ENCODE data around the gene CD28.

CD28 gene

DNA sequence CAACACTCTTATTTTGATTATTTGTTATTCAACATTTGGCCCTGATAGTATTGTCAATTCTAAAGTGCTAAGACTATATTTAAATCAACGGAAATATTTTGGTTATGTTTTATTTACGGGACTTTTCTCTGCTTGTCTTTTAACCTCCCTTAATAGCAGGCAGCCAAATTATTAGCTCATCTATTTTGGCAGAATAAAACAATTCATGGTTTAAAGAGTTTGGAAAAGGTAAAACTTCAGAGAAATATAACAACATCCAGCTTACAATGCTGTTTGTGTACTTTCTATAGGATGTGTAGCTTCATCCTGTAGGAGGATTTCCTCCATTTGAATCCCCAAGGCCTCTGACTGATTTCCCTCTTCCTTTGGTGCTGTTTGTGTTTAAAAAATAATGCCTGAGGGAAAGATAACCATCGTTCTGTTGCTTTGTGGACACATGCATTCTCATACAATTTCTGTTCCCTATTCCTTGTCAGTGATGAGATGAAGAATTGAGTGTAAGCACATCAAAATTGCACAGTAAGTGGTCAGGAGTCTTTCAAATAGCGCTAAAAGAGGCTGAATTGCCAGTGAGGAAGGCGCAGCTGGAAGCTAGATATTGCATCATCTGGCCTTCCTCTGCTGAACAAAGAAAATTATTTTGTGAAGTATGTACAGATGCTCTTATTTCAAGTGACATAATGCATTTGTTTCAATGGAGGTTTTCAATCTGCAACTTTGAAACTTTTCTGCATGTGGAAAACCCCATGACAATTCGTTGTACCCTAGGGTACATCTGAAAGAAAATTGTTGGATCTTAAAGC, 80.3 kb downstream of the CD28 start:
- Histone ChIP-seq H3K27me3 (replicated peaks; ENCODE audit: control insufficient read depth, insufficient read depth, low read length) (no peaks in the 10 kb centered on the region), H3K36me3 (ENCODE audit: control insufficient read depth, insufficient read depth, low read length) (no peaks in the 10 kb centered on the region), H3K4me3 (replicated peaks; ENCODE audit: low read depth, low read length) (no peak overlapping the region)
- DNase-seq (ENCODE audit: extremely low read depth, insufficient read length): no peak
- TF ChIP-seq, protein P1, sequence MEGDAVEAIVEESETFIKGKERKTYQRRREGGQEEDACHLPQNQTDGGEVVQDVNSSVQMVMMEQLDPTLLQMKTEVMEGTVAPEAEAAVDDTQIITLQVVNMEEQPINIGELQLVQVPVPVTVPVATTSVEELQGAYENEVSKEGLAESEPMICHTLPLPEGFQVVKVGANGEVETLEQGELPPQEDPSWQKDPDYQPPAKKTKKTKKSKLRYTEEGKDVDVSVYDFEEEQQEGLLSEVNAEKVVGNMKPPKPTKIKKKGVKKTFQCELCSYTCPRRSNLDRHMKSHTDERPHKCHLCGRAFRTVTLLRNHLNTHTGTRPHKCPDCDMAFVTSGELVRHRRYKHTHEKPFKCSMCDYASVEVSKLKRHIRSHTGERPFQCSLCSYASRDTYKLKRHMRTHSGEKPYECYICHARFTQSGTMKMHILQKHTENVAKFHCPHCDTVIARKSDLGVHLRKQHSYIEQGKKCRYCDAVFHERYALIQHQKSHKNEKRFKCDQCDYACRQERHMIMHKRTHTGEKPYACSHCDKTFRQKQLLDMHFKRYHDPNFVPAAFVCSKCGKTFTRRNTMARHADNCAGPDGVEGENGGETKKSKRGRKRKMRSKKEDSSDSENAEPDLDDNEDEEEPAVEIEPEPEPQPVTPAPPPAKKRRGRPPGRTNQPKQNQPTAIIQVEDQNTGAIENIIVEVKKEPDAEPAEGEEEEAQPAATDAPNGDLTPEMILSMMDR (IDR thresholded peaks at IDR 0.05; ENCODE audit: insufficient read depth, low read length, poor library complexity, severe bottlenecking): no peak

DNA sequence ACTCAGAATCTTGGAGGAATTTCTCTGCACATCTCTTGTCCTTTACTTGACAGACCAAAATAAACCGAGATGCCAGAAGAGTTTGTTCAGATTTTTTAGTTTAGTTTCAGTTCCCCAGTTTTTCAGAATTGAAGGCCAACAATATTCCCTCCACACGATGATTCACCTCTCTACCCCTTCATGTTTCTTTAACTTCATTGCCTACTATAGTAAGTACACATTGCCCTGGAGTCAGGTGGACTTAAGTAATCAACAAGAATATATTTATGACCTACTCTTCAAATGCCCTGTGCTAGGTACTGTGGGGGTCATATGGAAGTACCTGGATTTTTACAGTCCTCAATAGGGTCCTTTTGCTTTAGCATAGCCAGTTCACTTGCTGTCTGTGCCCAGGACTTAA, 81.5 kb downstream of the CD28 start:
- Histone ChIP-seq H3K27me3 (replicated peaks; ENCODE audit: control insufficient read depth, insufficient read depth, low read length) (no peaks in the 10 kb centered on the region), H3K36me3 (ENCODE audit: control insufficient read depth, insufficient read depth, low read length) (no peaks in the 10 kb centered on the region), H3K4me3 (replicated peaks; ENCODE audit: low read depth, low read length) (no peak overlapping the region)
- DNase-seq (ENCODE audit: extremely low read depth, insufficient read length): no peak
- TF ChIP-seq, protein P1 (IDR thresholded peaks at IDR 0.05; ENCODE audit: insufficient read depth, low read length, poor library complexity, severe bottlenecking): no peak
